ENCODE data around the gene ALPL. TPM values are rescaled to one million over a fixed set of nuclear protein-coding genes. Genes with fewer than 3 reads are reported as not detected.
A peak's percentile ranks its signal among the peaks of the same experiment; 100 is the strongest.

ALPL gene
- total and polyA plus RNA-seq, 2 of the 4 experiments (the other 2 are of a cell fraction) = 0.54 to 2.2 TPM

DNA sequence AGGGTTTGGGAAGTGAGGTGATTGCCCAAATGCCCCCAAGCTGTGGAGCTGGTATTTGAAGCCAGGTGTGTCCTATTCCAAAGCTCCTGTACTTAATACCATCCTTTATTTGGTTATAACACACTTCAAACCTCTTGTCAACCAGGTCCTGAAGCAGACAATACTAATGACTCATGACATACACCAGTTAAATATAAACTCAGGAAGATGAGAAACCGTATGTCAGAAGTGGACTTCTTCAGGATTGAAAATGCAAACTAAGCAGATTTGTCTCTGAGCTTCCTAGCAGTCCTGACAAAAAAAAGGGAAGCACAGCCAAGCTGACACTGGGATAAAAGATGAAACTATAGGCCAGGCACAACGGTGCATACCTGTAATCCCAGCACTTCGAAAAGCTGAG, 70.6 kb downstream of the ALPL start:
- no peaks in the 10 kb centered on the region for H3K36me3 ChIP-seq (ENCODE audit: control insufficient read depth, insufficient read depth, low read length)
- no peak overlapping the region for H2AK5ac ChIP-seq (ENCODE audit: low read depth, low read length)
- ChIA-PET CTCF (no interaction called here), POLR2A (ENCODE audit: unreplicated experiment) (no interaction called here)
- no peak overlapping the region for H2AFZ ChIP-seq (replicated peaks; ENCODE audit: low read length, poor library complexity)
- no peak overlapping the region for H3K27ac ChIP-seq (ENCODE audit: insufficient read depth, low read length)
- dilution Hi-C loops (cut with HindIII; ENCODE audit: low sequenced_read_pairs, unreplicated experiment) = no loop called here
- H4K20me1 ChIP-seq (ENCODE audit: insufficient read depth, low read length) = no peaks in the 10 kb centered on the region
- intact Hi-C loops (cut with micrococcal nuclease) = loop anchor here (10.0 kb wide), 1 partner anchor 315 kb away; no protein-coding TSS in a partner anchor
- H3K9ac ChIP-seq (ENCODE audit: low read depth, low read length) = no peak overlapping the region
- H2BK5ac ChIP-seq (ENCODE audit: low read depth, low read length, poor library complexity, severe bottlenecking) = no peak overlapping the region
- DNase-seq = peak; percentile 33
- no peak overlapping the region for H2BK20ac ChIP-seq (ENCODE audit: low read depth, low read length)
- no peaks in the 10 kb centered on the region for H3K4me1 ChIP-seq (ENCODE audit: control insufficient read depth, insufficient read depth, low read length)
- H3K79me1 ChIP-seq (ENCODE audit: low read depth in 1 of 2, low read length in 2 of 2) = no peaks in the 10 kb centered on the region
- H2AK9ac ChIP-seq (replicated peaks; ENCODE audit: low read depth, low read length, poor library complexity) = no peak overlapping the region
- H3K4ac ChIP-seq (ENCODE audit: low read depth, low read length) = no peak overlapping the region
- BruUV-seq (replicated peaks) = no TSS peak
- ATAC-seq (ENCODE audit: low read depth) = no peak
- H3K4me2 ChIP-seq (ENCODE audit: low read depth, low read length) = no peak overlapping the region
- H3K4me3 ChIP-seq (ENCODE audit: insufficient read depth, low read depth, low read length) = no peak overlapping the region
- H3K14ac ChIP-seq (replicated peaks; ENCODE audit: low read depth, low read length) = no peak overlapping the region
- H3K9me1 ChIP-seq (ENCODE audit: insufficient read depth, low read length) = no peaks in the 10 kb centered on the region
- TF ChIP-seq, protein P1, sequence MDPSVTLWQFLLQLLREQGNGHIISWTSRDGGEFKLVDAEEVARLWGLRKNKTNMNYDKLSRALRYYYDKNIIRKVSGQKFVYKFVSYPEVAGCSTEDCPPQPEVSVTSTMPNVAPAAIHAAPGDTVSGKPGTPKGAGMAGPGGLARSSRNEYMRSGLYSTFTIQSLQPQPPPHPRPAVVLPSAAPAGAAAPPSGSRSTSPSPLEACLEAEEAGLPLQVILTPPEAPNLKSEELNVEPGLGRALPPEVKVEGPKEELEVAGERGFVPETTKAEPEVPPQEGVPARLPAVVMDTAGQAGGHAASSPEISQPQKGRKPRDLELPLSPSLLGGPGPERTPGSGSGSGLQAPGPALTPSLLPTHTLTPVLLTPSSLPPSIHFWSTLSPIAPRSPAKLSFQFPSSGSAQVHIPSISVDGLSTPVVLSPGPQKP (IDR thresholded peaks at IDR 0.05; ENCODE audit: borderline replicate concordance, low read depth, low read length) = no peak
- TF ChIP-seq MAFK (IDR thresholded peaks at IDR 0.05; ENCODE audit: low read depth, low read length) = peak; percentile 99
- no peak overlapping the region for H4K8ac ChIP-seq (ENCODE audit: low read depth in 2 of 2, low read length in 2 of 2)
- no CpG with 5 or more reads among the region's 3 CpGs for WGBS, 2 experiments (ENCODE audit: extremely low coverage in 2 of 2, insufficient read length in 1 of 2)
- H3K56ac ChIP-seq (ENCODE audit: extremely low read depth, insufficient read depth, low read length) = no peak overlapping the region
- peaks cover 5% of the 10 kb centered on the region; the same call in 1 of the 2 replicates for H3K27me3 ChIP-seq (ENCODE audit: control insufficient read depth, insufficient read depth, low read length)
- in situ Hi-C loops (cut with MboI; ENCODE audit: low sequenced_read_pairs) = no loop called here
- H3K23ac ChIP-seq (ENCODE audit: low read depth, low read length) = no peak overlapping the region
- no peak overlapping the region for H3K18ac ChIP-seq (ENCODE audit: low read depth, low read length)
- H4K91ac ChIP-seq (ENCODE audit: insufficient read depth, low read depth, low read length) = no peak overlapping the region
- no peak overlapping the region for H2BK120ac ChIP-seq (ENCODE audit: low read depth, low read length)
- no peaks in the 10 kb centered on the region for H3K9me3 ChIP-seq (ENCODE audit: control insufficient read depth, insufficient read depth, low read length)
- no peak overlapping the region for H4K5ac ChIP-seq (ENCODE audit: low read depth, low read length)
- no peak overlapping the region for H2BK15ac ChIP-seq (ENCODE audit: low read depth, low read length)

Data from IMR-90 (cell line).